ENCODE data around the gene HOXD11. TPM values are rescaled to one million over a fixed set of nuclear protein-coding genes. Genes with fewer than 3 reads are reported as not detected.
A peak's percentile ranks its signal among the peaks of the same experiment; 100 is the strongest.

The HOXD11 gene
- total and polyA plus RNA-seq, 2 donors (not counting 1 experiment from before 2014, with no cell fraction given), result not detected

GRCh38 chr2:176082824-176083751, 24.0 kb upstream of the HOXD11 start:
- H3K4me1 Mint-ChIP-seq, result peaks cover 5% of the 10 kb centered on the region
- Histone ChIP-seq H3K9ac (ENCODE audit: low read length) (no peak overlapping the region), H3K36me3 (replicated peaks in 1 of 2; ENCODE audit: control extremely low read depth in 1 of 2, control insufficient read depth in 1 of 2, extremely low read depth in 1 of 2, insufficient read depth in 2 of 2, low read length in 1 of 2) (no peaks in the 10 kb centered on the region), H3K9me3 (ENCODE audit: control extremely low read depth in 1 of 3, control insufficient read depth in 2 of 3, insufficient read depth in 1 of 3, low read length in 2 of 3) (peaks cover 3 to 87% (median 38%) of the 10 kb centered on the region in 3 donors), H3K4me3 (ENCODE audit: control extremely low read depth in 1 of 5, extremely low read depth in 1 of 5, insufficient read depth in 1 of 5, low read depth in 2 of 5, low read length in 4 of 5) (no peak overlapping the region), H4K20me1 (ENCODE audit: control insufficient read depth, insufficient read depth, low read length, poor library complexity, severe bottlenecking) (no peaks in the 10 kb centered on the region), H3K79me2 (ENCODE audit: control insufficient read depth, insufficient read depth, low read length) (no peaks in the 10 kb centered on the region), H2AFZ (ENCODE audit: insufficient read depth, low read depth, low read length, poor library complexity, severe bottlenecking) (no peak overlapping the region), H3K27me3 (replicated peaks in 1 of 4; ENCODE audit: control extremely low read depth in 1 of 4, control insufficient read depth in 3 of 4, insufficient read depth in 4 of 4, low read length in 3 of 4) (peaks cover 0 to 96% (median 79%) of the 10 kb centered on the region in 4 experiments), H3K4me2 (replicated peaks; ENCODE audit: low read depth, low read length, poor library complexity, severe bottlenecking) (no peak overlapping the region), H3K4me1 (ENCODE audit: control insufficient read depth in 2 of 2, insufficient read depth in 2 of 2, low read length in 2 of 2) (peaks cover 7 to 24% of the 10 kb centered on the region in 2 donors), H3K27ac (ENCODE audit: low read length in 2 of 2) (no peak overlapping the region)
- H3K27ac Mint-ChIP-seq, result peak overlapping the region; percentile 11
- no peak overlapping the region for H3K4me3 Mint-ChIP-seq
- peaks cover 3% of the 10 kb centered on the region for H3K9me3 Mint-ChIP-seq (ENCODE audit: insufficient read depth)
- intact Hi-C loops (cut with micrococcal nuclease), result no loop called here
- ATAC-seq (ENCODE audit: low read depth), result no peak
- peaks cover 73% of the 10 kb centered on the region for H3K27me3 Mint-ChIP-seq
- WGBS (ENCODE audit: insufficient coverage), result 15% methylated on average over 63 of the region's 66 CpGs
- peak; percentile 28 for DNase-seq
- TF ChIP-seq, protein P1, sequence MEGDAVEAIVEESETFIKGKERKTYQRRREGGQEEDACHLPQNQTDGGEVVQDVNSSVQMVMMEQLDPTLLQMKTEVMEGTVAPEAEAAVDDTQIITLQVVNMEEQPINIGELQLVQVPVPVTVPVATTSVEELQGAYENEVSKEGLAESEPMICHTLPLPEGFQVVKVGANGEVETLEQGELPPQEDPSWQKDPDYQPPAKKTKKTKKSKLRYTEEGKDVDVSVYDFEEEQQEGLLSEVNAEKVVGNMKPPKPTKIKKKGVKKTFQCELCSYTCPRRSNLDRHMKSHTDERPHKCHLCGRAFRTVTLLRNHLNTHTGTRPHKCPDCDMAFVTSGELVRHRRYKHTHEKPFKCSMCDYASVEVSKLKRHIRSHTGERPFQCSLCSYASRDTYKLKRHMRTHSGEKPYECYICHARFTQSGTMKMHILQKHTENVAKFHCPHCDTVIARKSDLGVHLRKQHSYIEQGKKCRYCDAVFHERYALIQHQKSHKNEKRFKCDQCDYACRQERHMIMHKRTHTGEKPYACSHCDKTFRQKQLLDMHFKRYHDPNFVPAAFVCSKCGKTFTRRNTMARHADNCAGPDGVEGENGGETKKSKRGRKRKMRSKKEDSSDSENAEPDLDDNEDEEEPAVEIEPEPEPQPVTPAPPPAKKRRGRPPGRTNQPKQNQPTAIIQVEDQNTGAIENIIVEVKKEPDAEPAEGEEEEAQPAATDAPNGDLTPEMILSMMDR (IDR thresholded peaks at IDR 0.05), result no peak
- TF ChIP-seq EZH2 (IDR thresholded peaks at IDR 0.05; ENCODE audit: borderline replicate concordance, insufficient read depth, low read depth, low read length, poor library complexity, severe bottlenecking), result no peak
- ChIA-PET CTCF (interaction anchor here (1.0 to 1.5 kb wide), 2 partner anchors 14 to 44 kb away, joined by 3 to 7 read pairs; no protein-coding TSS in a partner anchor), POLR2A (no interaction called here)

- peaks cover 0 to 96% (median 79%) of the 10 kb centered on the region in 4 experiments for H3K27me3 ChIP-seq (replicated peaks in 1 of 4; ENCODE audit: control extremely low read depth in 1 of 4, control insufficient read depth in 3 of 4, insufficient read depth in 4 of 4, low read length in 3 of 4)
These were observed 23.3 kb upstream of the HOXD11 start, which contains the start of gene EVX2 for GRCh38 chr2:176083796-176084261. TSS of gene EVX2 (minus strand) at chr2:176083962. CDS start at chr2:176083776, 186 bp downstream.

More at GRCh38 chr2:176083796-176084261, 23.3 kb upstream of the HOXD11 start, which contains the start of gene EVX2:
- peak within 1 kb of the TSS; percentile 41 for H3K27ac Mint-ChIP-seq
- peaks cover 13 to 26% of the 10 kb centered on the region in 2 donors for H3K4me1 ChIP-seq (ENCODE audit: control insufficient read depth in 2 of 2, insufficient read depth in 2 of 2, low read length in 2 of 2)
- no peaks in the 10 kb centered on the region for H3K9me3 Mint-ChIP-seq (ENCODE audit: insufficient read depth)
- ChIA-PET CTCF (interaction anchor here (1.5 kb wide), 1 partner anchor 13 kb away, joined by 7 read pairs; no protein-coding TSS in a partner anchor), POLR2A (no interaction called here)
- no peaks in the 10 kb centered on the region for H4K20me1 ChIP-seq (ENCODE audit: control insufficient read depth, insufficient read depth, low read length, poor library complexity, severe bottlenecking)
- no peak within 1 kb of the TSS for H2AFZ ChIP-seq (ENCODE audit: insufficient read depth, low read depth, low read length, poor library complexity, severe bottlenecking)
- no peak within 1 kb of the TSS for H3K4me3 ChIP-seq (ENCODE audit: control extremely low read depth in 1 of 5, extremely low read depth in 1 of 5, insufficient read depth in 1 of 5, low read depth in 2 of 5, low read length in 4 of 5)
- peaks cover 9% of the 10 kb centered on the region for H3K4me1 Mint-ChIP-seq
- peaks cover 0 to 92% (median 38%) of the 10 kb centered on the region in 3 donors for H3K9me3 ChIP-seq (ENCODE audit: control extremely low read depth in 1 of 3, control insufficient read depth in 2 of 3, insufficient read depth in 1 of 3, low read length in 2 of 3)
- intact Hi-C loops (cut with micrococcal nuclease), result no loop called here
- H3K79me2 ChIP-seq (ENCODE audit: control insufficient read depth, insufficient read depth, low read length), result no peaks in the 10 kb centered on the region
- H3K4me2 ChIP-seq (replicated peaks; ENCODE audit: low read depth, low read length, poor library complexity, severe bottlenecking), result no peak within 1 kb of the TSS
- H3K27me3 Mint-ChIP-seq, result peaks cover 73% of the 10 kb centered on the region
- ATAC-seq (ENCODE audit: low read depth), result no peak
- no peak for DNase-seq
- H3K36me3 ChIP-seq (replicated peaks in 1 of 2; ENCODE audit: control extremely low read depth in 1 of 2, control insufficient read depth in 1 of 2, extremely low read depth in 1 of 2, insufficient read depth in 2 of 2, low read length in 1 of 2), result no peaks in the 10 kb centered on the region
- 38% methylated on average over 15 of the region's 27 CpGs for WGBS (ENCODE audit: insufficient coverage)
- H3K4me3 Mint-ChIP-seq, result no peak within 1 kb of the TSS
- TF ChIP-seq, protein P1 (IDR thresholded peaks at IDR 0.05), result no peak
- TF ChIP-seq EZH2 (IDR thresholded peaks at IDR 0.05; ENCODE audit: borderline replicate concordance, insufficient read depth, low read depth, low read length, poor library complexity, severe bottlenecking), result no peak
- no peak within 1 kb of the TSS for H3K9ac ChIP-seq (ENCODE audit: low read length)
- no peak within 1 kb of the TSS for H3K27ac ChIP-seq (ENCODE audit: low read length in 2 of 2)

Data from B cell (primary cell).